Stomach (tissue), 4 donors: ENCODE measurements around the gene OSM.

Experiments used
- POLR2A ChIP-seq, 4 donors: fragments of 450-650 bp; IDR thresholded peaks; one replicate each; pipeline ENCODE4 v1.6.1; 2016; ENCODE audit warnings: antibody characterized with exemption in 4 of 4, control low read depth in 2 of 4, mild to moderate bottlenecking in 1 of 4, moderate library complexity in 1 of 4
- TF ChIP-seq, protein P1 (sequence below), 7 experiments: fragments of 450-650 bp in 4 of 7; fragments of 200-600 bp in 3 of 7; sonication (generic) in 3 of 7; IDR thresholded peaks; one replicate each; pipeline ENCODE4 v1.5.1; 2016 to 2019; ENCODE audit warnings: antibody characterized with exemption in 7 of 7, control low read depth in 2 of 7, mild to moderate bottlenecking in 1 of 7

- TF ChIP-seq, protein P1, sequence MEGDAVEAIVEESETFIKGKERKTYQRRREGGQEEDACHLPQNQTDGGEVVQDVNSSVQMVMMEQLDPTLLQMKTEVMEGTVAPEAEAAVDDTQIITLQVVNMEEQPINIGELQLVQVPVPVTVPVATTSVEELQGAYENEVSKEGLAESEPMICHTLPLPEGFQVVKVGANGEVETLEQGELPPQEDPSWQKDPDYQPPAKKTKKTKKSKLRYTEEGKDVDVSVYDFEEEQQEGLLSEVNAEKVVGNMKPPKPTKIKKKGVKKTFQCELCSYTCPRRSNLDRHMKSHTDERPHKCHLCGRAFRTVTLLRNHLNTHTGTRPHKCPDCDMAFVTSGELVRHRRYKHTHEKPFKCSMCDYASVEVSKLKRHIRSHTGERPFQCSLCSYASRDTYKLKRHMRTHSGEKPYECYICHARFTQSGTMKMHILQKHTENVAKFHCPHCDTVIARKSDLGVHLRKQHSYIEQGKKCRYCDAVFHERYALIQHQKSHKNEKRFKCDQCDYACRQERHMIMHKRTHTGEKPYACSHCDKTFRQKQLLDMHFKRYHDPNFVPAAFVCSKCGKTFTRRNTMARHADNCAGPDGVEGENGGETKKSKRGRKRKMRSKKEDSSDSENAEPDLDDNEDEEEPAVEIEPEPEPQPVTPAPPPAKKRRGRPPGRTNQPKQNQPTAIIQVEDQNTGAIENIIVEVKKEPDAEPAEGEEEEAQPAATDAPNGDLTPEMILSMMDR (IDR thresholded peaks at IDR 0.05), result no peak
- TF ChIP-seq POLR2A (IDR thresholded peaks at IDR 0.05), result no peak
Measured at GRCh38 chr22:30266445-30267381, at the start of gene OSM.
